IPS DF 4.7 (cell line): ENCODE measurements around the gene DKK2.
"Not testable (repeated sequence)": the region's sequence is repeated elsewhere in the genome, so short reads cannot be mapped to it uniquely, and the experiment has no call there.

ENCODE experiments used
- DNase-seq: peaks from one replicate; pipeline ENCODE4 v3.0.0-alpha.2; 2013; ENCODE audit warnings: low spot score; ENCODE audit errors: extremely low read depth

The DKK2 gene

DNA sequence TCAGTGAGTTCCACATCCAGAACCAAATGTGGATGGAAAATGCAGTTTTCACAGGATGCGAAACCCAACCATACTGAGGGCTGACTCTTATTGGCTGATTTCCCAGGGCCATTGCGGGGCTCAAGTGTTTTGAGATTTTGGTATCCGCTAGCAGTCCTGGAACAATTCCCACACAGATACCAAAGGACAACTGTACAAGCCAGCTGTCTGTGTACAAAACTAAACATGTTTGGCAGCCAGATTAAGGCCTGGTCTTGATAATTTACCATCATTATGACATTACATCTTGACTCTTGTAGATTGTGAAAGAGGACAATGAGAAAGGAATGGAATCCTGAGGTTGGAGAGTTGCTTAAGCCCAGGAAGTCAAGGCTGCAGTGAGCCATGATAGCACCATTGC is 121.9 kb downstream of the DKK2 start:
- DNase-seq = no peak

DNA sequence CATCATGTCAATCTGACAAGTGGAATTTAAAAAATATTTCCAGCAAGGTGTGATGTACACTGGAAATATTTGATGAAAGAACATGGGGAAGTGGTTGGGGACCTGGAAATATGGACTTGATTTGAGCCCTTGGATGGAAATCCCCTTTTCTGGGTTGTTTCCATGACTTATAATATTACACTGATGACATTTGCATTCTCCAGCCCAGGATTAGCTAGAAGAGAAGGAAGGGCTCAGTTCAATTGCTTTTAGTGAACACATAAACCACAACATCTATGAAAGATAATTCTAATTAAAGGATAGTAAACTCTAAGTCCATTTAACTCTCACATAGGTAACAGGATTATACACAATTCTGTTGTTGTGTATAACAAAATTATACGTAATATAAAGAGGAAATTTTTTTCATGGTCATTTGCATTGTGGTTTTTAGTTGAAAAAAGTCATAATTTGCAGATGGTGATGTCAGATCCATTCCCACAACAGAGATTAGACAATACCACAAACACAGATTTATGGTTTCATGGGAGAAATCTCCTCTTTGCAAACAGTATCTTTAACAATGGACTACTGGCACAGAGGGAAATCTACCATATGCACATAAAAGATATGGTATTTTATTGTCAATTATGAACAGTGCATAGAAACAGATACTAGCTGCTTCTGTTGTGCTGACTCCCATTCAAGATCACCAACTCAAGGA is 126.5 kb downstream of the DKK2 start:
- no peak for DNase-seq

DNA sequence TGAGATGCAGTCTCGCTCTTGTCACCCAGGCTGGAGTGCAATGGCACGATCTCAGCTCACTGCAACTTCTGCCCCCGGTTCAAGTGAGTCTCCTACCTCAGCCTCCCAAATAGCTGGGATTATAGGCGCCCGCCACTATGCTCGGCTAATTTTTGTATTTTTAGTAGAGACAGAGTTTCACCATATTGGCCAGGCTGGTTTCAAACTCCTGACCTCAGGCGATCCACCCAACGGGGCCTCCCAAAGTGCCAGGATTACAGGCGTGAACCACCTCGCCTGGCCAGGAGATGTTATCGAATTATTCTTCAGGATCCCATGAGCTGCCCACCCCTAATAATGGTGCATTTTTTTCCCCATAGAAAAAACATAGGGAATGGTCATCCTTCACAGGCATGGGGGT is 128.1 kb downstream of the DKK2 start:
- DNase-seq = not testable (repeated sequence)

DNA sequence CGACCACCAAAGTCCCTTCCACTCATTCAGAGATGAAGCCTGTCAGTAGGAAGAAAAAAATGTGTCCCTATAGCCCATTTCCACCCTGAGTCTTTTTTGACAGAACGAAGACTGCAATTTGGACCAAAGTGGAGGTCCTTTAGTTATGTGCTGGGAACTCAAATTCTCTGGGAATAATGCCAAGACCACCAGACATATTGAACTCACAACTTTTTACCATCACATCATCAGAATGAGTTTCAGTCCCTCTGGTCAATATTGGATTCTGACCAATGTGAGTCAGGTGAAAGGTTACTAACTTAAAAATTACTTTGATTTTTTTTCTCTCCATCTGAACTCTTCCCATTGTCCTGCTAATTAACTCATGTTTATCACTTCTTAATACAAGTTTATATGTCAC is 128.9 kb downstream of the DKK2 start:
- no peak for DNase-seq

DNA sequence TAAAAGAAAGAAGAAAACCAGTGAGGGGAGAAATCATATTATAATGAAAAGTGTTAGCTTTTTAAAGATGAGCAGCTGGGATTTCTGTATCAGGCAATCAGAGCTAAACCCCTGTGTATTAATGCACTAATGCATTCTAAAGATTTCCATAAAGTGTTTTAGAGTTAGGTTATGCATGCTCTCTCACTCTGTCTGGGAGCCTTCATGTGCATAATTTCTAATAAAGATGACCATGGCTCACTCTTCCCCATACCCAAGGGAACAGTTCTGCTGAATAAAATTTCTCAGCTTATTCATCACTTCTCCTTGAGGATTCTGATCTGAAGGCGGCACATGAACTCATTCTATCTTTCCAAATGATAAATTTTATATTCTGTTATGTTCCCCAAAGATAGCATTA is 129.4 kb downstream of the DKK2 start:
- no peak for DNase-seq

DNA sequence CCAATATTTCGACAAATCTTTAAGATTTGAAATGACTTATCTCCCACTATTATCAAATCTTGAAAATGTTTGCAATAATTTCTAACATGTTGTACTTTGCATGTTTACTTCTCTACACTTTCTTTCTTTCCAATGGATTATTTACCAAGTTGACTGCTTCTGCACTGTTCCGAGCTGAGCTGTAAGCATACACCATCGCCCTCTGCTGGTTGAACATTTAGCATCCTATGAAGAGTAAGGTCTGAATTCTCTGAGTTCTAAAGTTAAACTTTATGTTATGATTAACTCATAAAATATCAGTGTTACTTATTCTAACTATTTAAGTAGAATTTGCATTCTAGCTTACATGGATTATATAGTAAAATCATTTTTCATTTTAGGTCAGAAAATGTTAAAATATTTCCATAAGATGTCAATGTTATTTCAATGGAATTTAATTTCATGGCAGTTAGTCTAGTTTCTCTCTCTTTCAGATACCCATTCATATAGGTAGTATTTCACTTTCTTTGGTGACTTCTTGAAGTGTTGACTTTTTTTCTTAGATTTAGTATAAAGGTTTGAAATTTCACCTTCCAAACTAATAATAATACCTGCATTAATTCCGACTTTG is 137.4 kb downstream of the DKK2 start:
- DNase-seq = peak; percentile 14

DNA sequence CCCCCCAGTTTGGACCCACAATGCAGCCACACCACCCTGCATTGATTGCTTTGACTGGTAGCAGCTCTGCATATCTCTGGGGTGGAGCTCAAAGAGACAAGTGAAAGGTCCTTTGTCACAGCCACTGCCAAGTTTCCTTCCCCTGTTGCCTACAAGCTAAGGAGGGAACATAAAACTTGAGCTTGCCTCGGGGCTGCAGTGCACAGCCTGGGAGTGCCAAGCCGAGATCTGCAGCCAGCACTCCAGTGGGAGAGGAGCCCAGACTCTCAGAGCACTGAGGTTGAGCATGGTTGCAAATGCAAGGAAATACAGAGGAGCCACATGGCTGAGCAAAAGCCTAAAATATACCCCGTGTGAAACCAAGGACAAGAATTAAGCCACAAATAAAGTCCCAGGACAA is 142.2 kb downstream of the DKK2 start:
- DNase-seq = no peak

DNA sequence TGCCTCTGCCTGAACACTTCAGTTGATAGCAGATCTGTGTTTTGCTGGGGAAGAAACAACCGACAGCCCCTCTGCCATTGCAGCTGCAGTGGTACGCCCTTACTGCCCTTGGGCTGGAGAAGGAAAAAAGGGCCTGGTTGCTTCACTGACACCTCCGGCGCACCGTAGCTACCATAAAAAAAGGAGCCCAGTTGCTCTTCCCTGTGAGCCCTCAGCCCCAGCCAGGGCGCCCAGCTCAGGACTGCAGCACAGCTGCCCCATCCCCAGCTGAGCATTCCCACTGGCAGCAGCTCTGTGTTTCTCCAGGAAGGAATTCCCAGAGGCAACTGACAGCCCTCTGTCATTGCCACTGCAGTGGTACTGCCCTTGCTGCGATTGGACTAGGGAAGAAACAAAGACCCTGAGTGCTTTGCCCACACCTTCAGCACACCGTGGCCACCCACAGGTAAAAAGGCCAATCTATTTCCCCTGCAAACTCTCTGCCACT is 142.7 kb downstream of the DKK2 start:
- no peak for DNase-seq

DNA sequence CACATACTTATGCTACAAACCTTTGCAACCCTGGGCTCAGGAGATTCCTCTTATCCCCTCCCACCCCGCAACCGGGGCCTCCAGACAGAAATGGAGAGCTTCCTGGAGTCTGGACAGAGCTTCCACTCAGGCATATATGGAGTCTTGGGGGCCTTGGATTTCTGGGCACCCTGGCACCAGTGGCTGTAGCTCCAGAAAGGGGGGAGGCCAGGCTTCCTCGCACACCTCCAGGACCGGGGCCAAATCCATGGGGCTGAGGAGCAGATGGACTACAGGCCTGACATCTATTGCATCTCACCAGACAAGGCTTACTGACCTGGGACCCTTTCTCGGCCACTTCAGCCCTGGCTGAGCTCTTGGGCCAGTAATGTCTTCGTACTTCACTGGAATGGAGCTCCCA is 143.3 kb downstream of the DKK2 start:
- no peak for DNase-seq

DNA sequence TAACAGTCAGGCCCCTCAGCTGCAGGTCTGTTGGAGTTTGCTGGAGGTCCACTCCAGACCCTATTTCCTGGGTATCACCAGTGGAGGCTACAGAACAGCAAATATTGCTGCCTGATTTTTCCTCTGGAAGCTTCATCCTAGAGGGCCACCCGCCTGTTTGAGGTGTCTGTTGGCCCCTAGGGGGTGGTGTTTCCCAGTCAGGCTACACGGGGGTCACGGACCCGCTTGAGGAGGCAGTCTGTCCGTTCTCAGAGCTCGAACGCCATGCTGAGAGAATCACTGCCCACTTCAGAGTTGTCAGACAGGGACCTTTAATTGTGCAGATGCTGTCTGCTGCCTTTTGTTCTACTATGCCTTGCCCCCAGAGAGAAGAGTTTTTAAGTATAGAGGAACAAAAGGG is 160.8 kb downstream of the DKK2 start:
- peak; percentile 44 for DNase-seq
